SH-SY5Y (cell line): ENCODE results near the gene RECQL.

ENCODE experiments used
- GATA2 ChIP-seq: IDR thresholded peaks from 2 replicates; pipeline ENCODE4 v1.6.1; 2011; ENCODE audit warnings: mild to moderate bottlenecking, low read depth, low read length
- GATA3 ChIP-seq: IDR thresholded peaks from 2 replicates; pipeline ENCODE4 v1.6.1; 2011; ENCODE audit warnings: low read depth, mild to moderate bottlenecking, low read length, moderate library complexity

The RECQL gene

DNA sequence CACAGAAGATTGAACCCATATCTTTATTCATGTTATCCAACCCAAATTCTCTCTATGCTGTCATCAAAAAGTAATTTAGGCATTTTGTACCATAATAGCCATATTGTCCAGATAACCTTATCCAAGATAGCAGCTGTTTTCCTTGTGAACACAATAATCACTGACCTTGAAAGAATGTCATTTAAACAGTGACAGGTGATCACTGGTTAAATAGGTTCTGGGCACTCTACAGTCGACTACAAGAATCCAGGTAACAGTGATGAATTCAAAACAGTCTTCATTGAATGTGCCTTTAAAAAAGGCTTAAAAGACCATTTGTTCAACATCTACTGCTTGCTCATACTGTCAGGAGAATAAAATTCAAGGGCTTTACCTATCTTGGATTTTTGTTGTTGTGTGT is 20.1 kb upstream of the RECQL start:
- no peak for TF ChIP-seq GATA3
- no peak for TF ChIP-seq GATA2

DNA sequence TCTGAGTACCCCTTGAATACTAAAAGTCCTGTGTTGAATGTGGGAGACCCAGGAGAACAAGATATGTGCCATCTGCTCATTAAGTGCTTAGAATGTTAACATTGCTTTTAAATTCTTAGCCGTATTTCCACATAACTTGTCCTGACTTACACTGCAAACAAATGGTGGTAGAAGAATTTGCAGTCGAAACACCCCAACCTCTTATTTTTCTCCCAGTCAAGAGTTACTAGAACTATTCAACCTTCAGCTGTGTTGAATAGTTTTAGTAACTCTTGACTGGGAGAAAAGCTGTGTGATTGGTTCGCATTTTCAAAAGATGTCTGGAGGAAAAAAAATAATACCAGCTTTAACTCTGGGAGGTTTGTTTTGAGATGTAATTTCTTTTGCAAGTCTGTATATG is 17.0 kb upstream of the RECQL start:
- TF ChIP-seq GATA3 (no peak), GATA2 (no peak)

DNA sequence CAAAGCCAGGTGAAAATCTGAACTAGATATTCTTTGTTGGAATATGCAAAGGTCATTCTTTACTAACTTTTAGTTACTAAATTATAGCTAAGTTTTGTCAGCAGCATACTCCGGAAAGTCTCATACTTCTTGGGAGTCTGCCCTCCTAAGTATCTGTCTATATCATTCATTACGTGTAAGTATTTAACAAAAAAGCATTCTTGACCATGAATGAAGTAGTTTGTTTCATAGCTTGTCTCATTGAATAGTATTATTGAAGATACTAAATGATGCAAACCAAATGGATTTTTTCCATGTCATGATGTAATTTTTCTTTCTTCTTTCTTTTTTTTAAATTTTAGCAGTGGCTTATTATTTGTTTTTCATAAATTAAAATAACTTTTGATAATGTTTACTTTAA is 14.8 kb upstream of the RECQL start:
- no peak for TF ChIP-seq GATA3
- no peak for TF ChIP-seq GATA2

DNA sequence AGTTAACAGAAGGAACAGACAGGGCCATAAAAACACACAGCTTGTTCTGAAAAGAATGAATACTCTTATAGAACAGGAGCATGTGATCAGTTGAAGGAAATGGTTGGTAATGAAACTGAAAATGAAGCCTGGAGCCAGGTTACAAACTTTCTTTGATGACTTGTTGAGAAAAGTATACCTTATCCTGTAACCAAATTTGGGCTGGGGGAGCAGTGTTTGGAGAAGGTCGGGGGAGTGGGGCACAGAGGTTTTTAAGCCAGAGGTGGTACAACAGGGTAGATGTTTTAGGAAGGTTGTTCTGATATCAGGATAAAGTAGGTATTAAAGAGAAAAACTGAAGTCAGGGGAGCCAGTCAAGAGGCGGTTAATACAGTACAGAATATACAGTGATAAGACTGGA is 8.3 kb upstream of the RECQL start:
- no peak for TF ChIP-seq GATA3
- TF ChIP-seq GATA2, result no peak

DNA sequence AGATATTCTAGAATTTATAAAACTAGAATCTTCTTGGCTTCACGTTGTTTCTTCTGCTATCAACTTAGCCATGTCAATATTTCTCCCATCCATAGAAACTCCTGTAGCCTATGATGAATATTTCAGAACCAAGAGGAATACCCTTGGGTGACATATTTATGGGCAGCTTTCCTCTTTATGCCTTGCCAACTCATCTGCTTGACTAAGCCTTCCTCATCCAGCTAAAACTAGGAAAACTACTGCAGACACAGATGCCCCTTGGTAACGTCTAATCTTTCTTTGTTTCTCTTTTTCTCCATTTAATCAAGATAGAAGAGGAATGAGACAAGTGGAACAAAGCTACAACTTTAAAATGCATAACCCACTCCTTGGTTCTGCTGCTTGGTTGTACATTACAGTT is 6.4 kb upstream of the RECQL start:
- TF ChIP-seq GATA2 (no peak), GATA3 (no peak)

DNA sequence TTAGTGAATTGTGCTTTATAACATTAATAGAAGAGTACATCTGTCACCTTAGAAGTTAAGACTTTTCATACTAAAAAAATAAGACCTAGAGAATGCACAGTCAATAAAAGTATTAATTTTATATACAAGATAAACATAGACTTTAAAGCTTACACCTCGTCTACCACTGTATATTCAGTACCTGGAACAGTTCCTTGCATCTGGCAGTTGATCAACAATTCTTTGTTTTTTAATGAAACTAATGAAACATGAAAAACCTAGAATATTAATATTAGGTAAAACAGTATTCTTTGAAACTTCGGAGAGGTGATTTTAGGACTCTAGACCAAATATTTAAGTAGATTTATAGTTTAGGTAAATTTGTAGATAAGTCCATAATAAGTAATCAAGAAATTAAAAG is 4.5 kb upstream of the RECQL start:
- no peak for TF ChIP-seq GATA2
- TF ChIP-seq GATA3, result no peak

DNA sequence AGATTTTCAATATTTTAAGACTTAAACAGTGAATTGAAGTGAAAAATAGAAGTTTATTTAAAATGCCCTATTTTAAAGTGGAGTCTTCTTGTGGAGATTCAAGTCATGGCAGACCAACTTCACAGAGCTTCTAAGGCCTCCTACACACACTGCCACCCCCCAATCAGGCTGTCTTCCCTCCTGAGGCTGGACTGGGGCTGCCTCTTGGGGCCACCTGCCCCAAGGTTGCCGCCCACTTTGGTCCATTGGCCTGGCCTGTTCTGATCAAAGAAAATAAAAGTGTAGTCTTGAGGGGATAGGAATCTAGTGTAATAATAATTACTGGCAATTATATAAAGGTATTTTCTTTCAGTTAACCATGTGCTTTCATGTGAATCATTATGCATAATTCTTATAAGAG is 1.4 kb upstream of the RECQL start:
- no peak for TF ChIP-seq GATA2

DNA sequence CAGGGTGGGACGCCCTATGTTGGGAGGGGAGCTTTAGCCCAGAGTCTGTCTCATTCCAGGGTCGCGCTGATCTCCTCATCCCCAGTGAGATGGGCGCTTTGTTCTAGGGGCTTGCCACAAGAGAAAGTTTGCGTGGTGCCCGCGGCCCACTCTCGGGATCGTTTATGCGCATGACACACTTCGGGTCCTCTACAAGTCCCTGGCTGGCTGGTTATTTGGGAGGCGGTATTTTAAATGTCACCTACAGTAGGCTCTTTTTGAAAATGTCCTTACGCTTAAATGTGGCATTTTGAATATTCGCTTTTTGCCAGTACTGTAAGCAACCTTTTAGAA is 695 bp upstream of the RECQL start:
- TF ChIP-seq GATA2 (no peak), GATA3 (no peak)

DNA sequence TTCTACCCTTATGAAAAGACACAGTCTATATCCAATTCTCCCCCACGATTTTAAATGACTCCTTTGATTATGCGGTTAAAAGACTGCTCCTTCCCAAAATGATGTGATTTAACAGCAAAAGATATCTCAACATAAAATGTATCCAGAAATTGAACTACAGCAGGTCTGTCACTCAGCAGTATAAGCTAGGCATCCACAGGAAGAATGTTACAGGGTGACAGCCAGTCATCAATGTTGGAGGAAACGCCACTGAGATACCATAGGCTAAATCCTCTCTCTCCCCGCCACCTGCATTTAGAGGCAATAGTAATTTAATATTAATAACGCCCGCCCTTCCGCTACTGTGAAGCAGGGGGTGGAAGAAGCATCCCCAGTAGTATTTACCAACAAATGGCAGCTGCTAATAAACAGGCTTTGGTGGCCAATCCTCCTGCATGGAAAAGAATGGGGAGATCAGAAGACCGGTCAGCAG is 613 bp downstream of the RECQL start:
- TF ChIP-seq GATA2 (no peak), GATA3 (no peak)

DNA sequence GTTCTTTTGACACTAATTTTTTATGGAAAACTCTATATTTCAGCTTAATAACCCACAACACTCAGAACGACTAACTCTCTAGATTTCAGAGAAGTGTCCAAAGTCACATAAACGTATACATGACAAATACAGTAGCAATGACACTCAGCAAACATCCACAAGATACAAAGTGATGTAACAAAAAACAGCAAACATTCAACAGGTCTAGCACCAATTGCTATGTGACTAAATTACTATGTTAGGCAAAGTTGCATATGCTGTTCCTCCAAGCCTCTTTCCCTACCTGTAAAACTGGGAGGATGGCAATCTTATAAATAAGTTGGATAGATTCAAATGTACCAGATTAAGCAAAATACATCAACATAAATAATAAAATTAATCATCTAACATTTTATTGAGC is 1.7 kb downstream of the RECQL start:
- TF ChIP-seq GATA3 (no peak), GATA2 (no peak)

DNA sequence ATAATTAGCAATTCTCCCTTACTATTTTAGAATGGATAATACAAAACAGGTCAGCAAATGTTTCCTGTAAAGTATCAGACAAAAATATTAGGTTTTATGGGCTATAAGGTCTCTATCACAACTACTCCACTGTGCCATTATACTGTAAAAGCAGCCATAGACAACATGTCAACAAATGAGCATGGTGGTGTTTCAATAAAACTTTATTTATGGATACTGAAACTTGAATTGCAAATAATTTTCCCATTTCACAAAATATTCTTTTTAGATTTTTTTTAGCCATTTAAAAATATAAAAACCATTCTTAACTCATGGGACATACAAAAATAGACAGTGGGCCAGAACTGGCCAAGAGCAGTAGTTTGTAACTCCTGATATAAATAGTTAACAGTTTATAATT is 15.4 kb downstream of the RECQL start:
- TF ChIP-seq GATA2, result no peak
- no peak for TF ChIP-seq GATA3

DNA sequence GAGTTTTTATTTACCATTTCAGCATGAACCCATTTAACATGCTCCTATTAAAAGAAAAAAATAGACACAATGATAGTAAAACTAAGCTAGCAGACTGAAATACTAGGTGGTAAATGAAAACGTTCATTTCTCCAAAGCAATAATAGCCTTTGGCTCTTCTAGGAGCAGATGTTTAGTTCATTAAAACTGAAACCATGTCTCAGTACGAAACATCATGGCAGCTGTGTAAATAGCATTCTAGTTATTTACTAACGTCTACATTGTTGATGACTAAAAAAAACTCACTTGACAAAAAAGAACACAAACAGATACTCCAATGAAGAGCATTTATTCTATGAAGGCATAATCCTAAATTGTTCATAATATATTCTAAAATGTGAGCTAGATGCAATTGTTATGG is 17.9 kb downstream of the RECQL start:
- no peak for TF ChIP-seq GATA2
- TF ChIP-seq GATA3, result no peak

DNA sequence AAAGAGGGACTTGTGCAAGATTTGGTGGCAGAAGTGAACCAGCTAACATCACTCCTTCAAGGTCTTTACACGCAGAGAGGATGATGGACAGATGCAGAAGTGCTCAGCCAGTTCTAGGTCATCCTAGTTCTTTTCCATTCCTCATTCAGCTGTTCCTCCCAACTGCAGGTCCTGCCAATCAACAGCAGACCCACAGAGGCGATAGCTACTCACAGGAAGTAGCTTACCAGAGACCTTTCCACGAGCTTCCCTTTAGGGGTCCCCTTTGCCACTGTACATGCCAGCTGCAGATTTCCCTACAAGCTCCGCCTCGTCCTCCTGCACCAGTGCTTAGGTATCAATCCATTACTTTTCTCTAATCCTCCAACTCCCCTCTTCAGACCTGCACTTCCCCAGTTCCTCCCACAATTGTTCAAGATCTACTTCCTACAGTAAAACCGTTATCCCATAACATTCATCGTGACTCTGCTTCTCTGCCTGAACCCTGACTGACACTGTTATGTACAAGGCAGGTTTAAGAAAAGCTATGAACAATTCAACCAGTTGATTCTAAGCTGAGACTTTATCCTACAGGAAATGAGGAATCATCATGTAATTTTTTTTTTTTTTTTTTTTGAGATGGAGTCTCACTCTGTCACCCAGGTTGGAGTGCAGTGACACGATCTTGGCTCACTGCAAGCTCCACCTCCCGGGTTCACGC is 22.5 kb downstream of the RECQL start:
- TF ChIP-seq GATA2 (no peak), GATA3 (no peak)

DNA sequence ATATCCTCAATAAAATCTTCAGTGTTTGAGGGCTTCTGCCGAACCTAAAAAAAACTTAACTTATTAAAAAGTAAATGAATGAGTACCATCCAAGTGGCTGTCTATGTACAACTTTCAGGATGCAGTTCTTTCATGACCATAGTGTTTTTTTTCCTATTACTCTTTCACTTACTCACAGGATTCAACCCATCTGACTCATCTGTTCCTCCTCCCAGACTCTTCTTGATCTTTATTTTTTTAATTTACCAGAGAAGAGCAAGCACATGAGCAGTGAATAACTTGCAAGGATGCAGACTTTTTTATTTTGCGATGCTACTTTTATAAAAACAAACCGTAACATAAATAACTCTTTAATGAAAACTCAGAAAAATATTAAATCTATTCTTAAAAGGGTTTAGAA is 24.5 kb downstream of the RECQL start:
- TF ChIP-seq GATA3, result no peak
- no peak for TF ChIP-seq GATA2

DNA sequence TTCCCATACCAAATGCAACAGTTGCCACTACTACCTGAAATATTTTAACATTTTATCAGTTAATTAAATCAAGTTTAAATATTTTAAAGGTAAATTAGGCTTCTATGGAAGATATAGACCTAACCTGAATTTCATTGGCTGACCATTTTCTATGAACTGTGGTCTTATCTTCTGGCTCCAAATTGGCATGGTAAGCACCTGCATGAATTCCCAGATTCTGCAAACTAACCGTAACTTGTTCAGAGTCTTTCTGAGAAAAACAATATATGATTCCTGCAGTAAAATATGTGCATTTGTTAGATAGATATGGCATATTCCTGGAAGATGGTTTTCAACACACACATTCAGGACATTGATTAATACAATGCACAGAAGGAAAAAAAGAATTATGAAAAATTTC is 25.9 kb downstream of the RECQL start:
- TF ChIP-seq GATA3, result no peak
- no peak for TF ChIP-seq GATA2

DNA sequence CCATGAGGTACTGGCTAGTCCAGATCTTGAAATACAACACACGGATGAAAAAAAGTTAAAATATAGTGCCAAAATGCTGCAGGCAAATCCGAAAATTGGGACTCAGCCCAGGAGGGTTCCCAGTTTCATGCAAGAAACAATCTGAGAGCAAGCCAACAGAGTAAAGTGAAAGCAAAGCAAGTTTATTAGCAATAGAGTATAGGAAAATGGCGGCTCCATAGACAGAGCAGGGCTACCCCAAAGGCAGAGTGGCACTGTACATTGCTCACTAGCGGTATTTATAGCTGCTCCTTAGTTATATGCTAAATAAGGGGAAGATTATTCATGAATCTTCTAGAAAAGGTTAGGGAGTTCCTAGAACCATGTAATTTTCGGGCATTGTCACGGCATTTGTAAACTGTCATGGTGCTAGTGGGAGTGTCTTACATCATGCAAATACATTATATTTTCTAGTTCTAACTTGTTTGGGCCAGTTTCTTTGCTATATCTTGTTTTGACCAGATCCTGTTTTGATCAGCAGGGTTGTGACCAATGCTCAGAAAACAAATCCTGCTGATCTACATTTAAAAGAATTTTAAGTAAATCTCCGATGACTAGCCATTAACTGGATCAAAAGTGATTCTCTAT is 29.1 kb downstream of the RECQL start:
- no peak for TF ChIP-seq GATA3
- no peak for TF ChIP-seq GATA2

DNA sequence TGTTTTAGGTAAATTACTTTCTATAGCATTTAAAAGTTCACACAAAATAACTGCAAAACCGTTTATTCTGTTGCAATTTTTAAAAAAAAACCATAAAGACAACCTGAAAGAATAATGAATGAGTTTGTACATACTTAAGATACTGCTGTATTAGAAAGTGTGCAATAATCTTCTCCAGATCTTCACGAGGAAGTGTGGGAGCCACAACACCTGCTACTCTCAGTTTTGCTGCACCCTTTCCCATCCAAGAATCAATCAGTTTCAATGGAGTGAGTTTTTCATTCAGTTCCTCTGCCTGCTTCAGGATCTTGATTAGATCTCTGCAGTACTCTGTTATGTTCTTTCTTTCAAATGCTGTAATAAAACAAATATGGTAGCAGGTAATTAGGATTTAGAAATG is 30.1 kb downstream of the RECQL start:
- TF ChIP-seq GATA2 (no peak), GATA3 (no peak)

DNA sequence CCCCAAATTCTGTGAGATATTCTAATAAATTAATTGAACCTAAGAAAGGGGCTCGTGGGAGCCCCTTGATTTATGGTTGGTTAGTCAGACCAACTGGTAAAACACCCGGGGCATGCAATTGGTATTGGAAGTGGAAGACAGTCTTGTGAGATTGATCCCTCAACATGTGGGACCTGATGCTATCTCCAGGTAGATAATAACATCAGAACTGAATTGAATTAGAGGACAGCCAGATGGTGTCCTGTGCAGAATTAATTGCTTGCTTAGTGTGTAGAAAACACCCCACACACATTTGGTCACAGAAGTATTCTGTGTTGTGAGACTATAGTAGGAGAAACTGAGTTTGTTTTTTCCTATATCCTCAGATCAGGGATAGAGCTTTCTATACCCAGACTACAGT is 42.0 kb downstream of the RECQL start:
- peak; percentile 78 for TF ChIP-seq GATA3
- TF ChIP-seq GATA2, result peak; percentile 76
